Smooth muscle cell (in vitro differentiated cells): Measurements from ENCODE around the gene HRK. TPM values are rescaled to one million over a fixed set of nuclear protein-coding genes. Genes with fewer than 3 reads are reported as not detected.

Experiments
- DNase-seq: peaks from one replicate; lab custom pipeline; 2025; ENCODE audit not compliant: unreplicated experiment; lab: John Stamatoyannopoulos, UW
- H2AFZ ChIP-seq: fragments of 200-600 bp; sonication (generic); 2 replicates; pipeline ENCODE4 v1.6.0; 2016; ENCODE audit warnings: antibody characterized with exemption, low read depth, mild to moderate bottlenecking
- H3F3A ChIP-seq: fragments of 200-600 bp; sonication (generic); 2 replicates; pipeline ENCODE4 v1.6.0; 2017; ENCODE audit warnings: antibody characterized with exemption, low read depth
- H3K27ac ChIP-seq: fragments of 200-600 bp; sonication (generic); 2 replicates; pipeline ENCODE4 v1.5.1; 2016; ENCODE audit warnings: low read depth, mild to moderate bottlenecking
- H3K27me3 ChIP-seq: fragments of 200-600 bp; sonication (generic); 2 replicates; pipeline ENCODE4 v1.6.1; 2016; ENCODE audit warnings: low read depth, mild to moderate bottlenecking
- H3K36me3 ChIP-seq: fragments of 200-600 bp; sonication (generic); 2 replicates; pipeline ENCODE4 v1.5.1; 2016; ENCODE audit warnings: low read depth
- H3K4me1 ChIP-seq: fragments of 200-600 bp; sonication (generic); 2 replicates; pipeline ENCODE4 v1.5.1; 2016; ENCODE audit warnings: low read depth
- H3K4me2 ChIP-seq: fragments of 200-600 bp; sonication (generic); 2 replicates; pipeline ENCODE4 v1.6.0; 2016; ENCODE audit warnings: mild to moderate bottlenecking
- H3K4me3 ChIP-seq: fragments of 200-600 bp; sonication (generic); 2 replicates; pipeline ENCODE4 v1.5.1; 2016; ENCODE audit warnings: mild to moderate bottlenecking
- H3K79me2 ChIP-seq: fragments of 200-600 bp; sonication (generic); 2 replicates; pipeline ENCODE4 v1.6.0; 2016; ENCODE audit warnings: low read depth, mild to moderate bottlenecking
- H3K9ac ChIP-seq: fragments of 200-600 bp; sonication (generic); 2 replicates; pipeline ENCODE4 v1.6.0; 2016; ENCODE audit warnings: low read depth
- H3K9me3 ChIP-seq: fragments of 200-600 bp; sonication (generic); replicated peaks from 2 replicates; pipeline ENCODE4 v1.5.1; 2016; ENCODE audit warnings: low read depth
- H4K20me1 ChIP-seq: fragments of 200-600 bp; sonication (generic); 2 replicates; pipeline ENCODE4 v1.6.0; 2016; ENCODE audit warnings: low read depth
- CTCF ChIP-seq: fragments of 200-600 bp; sonication (generic); IDR thresholded peaks from 2 replicates; pipeline ENCODE4 v1.5.1; 2017; ENCODE audit warnings: borderline replicate concordance, mild to moderate bottlenecking, antibody characterized with exemption; ENCODE audit not compliant: insufficient read depth, poor library complexity, severe bottlenecking
- WGBS: methylation state at CpG from one replicate; pipeline ENCODE4 v1.1.7; 2016; ENCODE audit warnings: low lambda C conversion rate; 5-methylcytosine and 5-hydroxymethylcytosine counted together
- polyA plus RNA-seq: library from polyadenylated mRNA; unstranded; fragments of >200 nt; fragmentation: Nextera tagmentation; extraction: Ambion mirVana; gene quantifications from 2 replicates; pipeline ENCODE4 v1.2.1, GENCODE V29; 2016
- total RNA-seq: library from RNA; depleted of rRNA; stranded (reverse); fragments of >200 nt; gene quantifications from 2 replicates; pipeline ENCODE4 v1.2.3, GENCODE V29; 2014

The HRK gene
- total and polyA plus RNA-seq, 2 experiments from 2014 or later: 0.04 TPM; not detected in 1

- no peak for TF ChIP-seq CTCF
- Histone ChIP-seq H3K36me3 (no peaks in the 10 kb centered on the region), H4K20me1 (no peaks in the 10 kb centered on the region), H3K9me3 (no peaks in the 10 kb centered on the region), H3F3A (no peaks in the 10 kb centered on the region), H3K27me3 (peaks cover 20% of the 10 kb centered on the region), H3K4me1 (no peaks in the 10 kb centered on the region), H2AFZ (no peak overlapping the region), H3K4me2 (no peak overlapping the region), H3K9ac (no peak overlapping the region), H3K4me3 (no peak overlapping the region), H3K79me2 (no peaks in the 10 kb centered on the region), H3K27ac (no peak overlapping the region)
- WGBS: 81% methylated on average over 2 of the region's 2 CpGs
- no peak for DNase-seq
Observed at GRCh38 chr12:116901612-116902011, 20.4 kb upstream of the HRK start.

GRCh38 chr12:116898669-116899068, 17.4 kb upstream of the HRK start:
- H4K20me1 ChIP-seq: no peaks in the 10 kb centered on the region
- H3K9me3 ChIP-seq: no peaks in the 10 kb centered on the region
- no peak overlapping the region for H3K9ac ChIP-seq
- TF ChIP-seq CTCF: no peak
- no peaks in the 10 kb centered on the region for H3F3A ChIP-seq
- no peak overlapping the region for H2AFZ ChIP-seq
- H3K27ac ChIP-seq: no peak overlapping the region
- H3K36me3 ChIP-seq: no peaks in the 10 kb centered on the region
- peaks cover 20% of the 10 kb centered on the region for H3K27me3 ChIP-seq
- 72% methylated on average over 3 of the region's 3 CpGs for WGBS
- no peak for DNase-seq
- H3K79me2 ChIP-seq: no peaks in the 10 kb centered on the region
- H3K4me1 ChIP-seq: no peaks in the 10 kb centered on the region
- H3K4me3 ChIP-seq: no peak overlapping the region
- H3K4me2 ChIP-seq: no peak overlapping the region

- Histone ChIP-seq H3K9me3 (no peaks in the 10 kb centered on the region), H3K27me3 (peaks cover 20% of the 10 kb centered on the region), H3K4me1 (no peaks in the 10 kb centered on the region), H2AFZ (no peak overlapping the region), H3K4me2 (no peak overlapping the region), H3K4me3 (no peak overlapping the region), H3K79me2 (no peaks in the 10 kb centered on the region), H3F3A (no peaks in the 10 kb centered on the region), H3K36me3 (no peaks in the 10 kb centered on the region), H4K20me1 (no peaks in the 10 kb centered on the region), H3K27ac (no peak overlapping the region), H3K9ac (no peak overlapping the region)
- no peak for TF ChIP-seq CTCF
- DNase-seq: no peak
- whole genome bisulfite sequencing: 87% methylated on average over 4 of the region's 4 CpGs
Observed at GRCh38 chr12:116897476-116897875, 16.2 kb upstream of the HRK start.

- no peak for DNase-seq
Observed at GRCh38 chr12:116896411-116896924, 15.2 kb upstream of the HRK start.

More at GRCh38 chr12:116896411-116896924, 15.2 kb upstream of the HRK start:
- Histone ChIP-seq H3K9ac (no peak overlapping the region), H3K9me3 (no peaks in the 10 kb centered on the region), H3K27me3 (peaks cover 20% of the 10 kb centered on the region), H3K4me3 (no peak overlapping the region), H3K4me2 (no peak overlapping the region), H3K36me3 (no peaks in the 10 kb centered on the region), H3F3A (no peaks in the 10 kb centered on the region), H2AFZ (no peak overlapping the region), H3K4me1 (no peaks in the 10 kb centered on the region), H4K20me1 (no peaks in the 10 kb centered on the region), H3K79me2 (no peaks in the 10 kb centered on the region), H3K27ac (no peak overlapping the region)
- WGBS: 78% methylated on average over 7 of the region's 7 CpGs
- TF ChIP-seq CTCF: no peak
